H7 (cell line): ENCODE measurements around the gene HMGB1. TPM values are rescaled to one million over a fixed set of nuclear protein-coding genes. Genes with fewer than 3 reads are reported as not detected.

Source experiments
- DNase-seq: peaks from one replicate; pipeline ENCODE4 v3.0.0; 2012
- H3K27me3 ChIP-seq: 2 replicates; pipeline ENCODE4 v1.6.0; 2011; ENCODE audit warnings: mild to moderate bottlenecking, low read length; ENCODE audit not compliant: control insufficient read depth, insufficient read depth
- H3K36me3 ChIP-seq: replicated peaks from 2 replicates; pipeline ENCODE4 v1.5.1; 2011; ENCODE audit warnings: low read length; ENCODE audit not compliant: control insufficient read depth, insufficient read depth
- H3K4me3 ChIP-seq: 2 replicates; pipeline ENCODE4 v1.5.1; 2011; ENCODE audit warnings: low read depth, mild to moderate bottlenecking, control low read depth, low read length, moderate library complexity; ENCODE audit not compliant: insufficient read depth
- total RNA-seq: library from RNA; depleted of rRNA; stranded (reverse); fragments of >200 nt; shearing (Covaris generic); gene quantifications from 2 replicates; pipeline ENCODE4 v1.2.3, GENCODE V29; 2014; rRNA removed

The HMGB1 gene
- 507 and 508 TPM in 2 replicates for total RNA-seq

- Histone ChIP-seq H3K4me3 (peak within 1 kb of the TSS; percentile 76), H3K36me3 (peaks cover 13% of the 10 kb centered on the region), H3K27me3 (no peaks in the 10 kb centered on the region)
- peak; percentile 93 for DNase-seq
These were observed at the start of gene HMGB1 for GRCh38 chr13:30465593-30466357. Gene HMGB1 (minus strand): TSS chr13:30465936. CDS start chr13:30463680, 2,256 bp downstream.

- Histone ChIP-seq H3K4me3 (no peak overlapping the region), H3K27me3 (no peaks in the 10 kb centered on the region), H3K36me3 (no peaks in the 10 kb centered on the region)
- no peak for DNase-seq
These were observed 45.2 kb upstream of the HMGB1 start for GRCh38 chr13:30510811-30511371.

DNA sequence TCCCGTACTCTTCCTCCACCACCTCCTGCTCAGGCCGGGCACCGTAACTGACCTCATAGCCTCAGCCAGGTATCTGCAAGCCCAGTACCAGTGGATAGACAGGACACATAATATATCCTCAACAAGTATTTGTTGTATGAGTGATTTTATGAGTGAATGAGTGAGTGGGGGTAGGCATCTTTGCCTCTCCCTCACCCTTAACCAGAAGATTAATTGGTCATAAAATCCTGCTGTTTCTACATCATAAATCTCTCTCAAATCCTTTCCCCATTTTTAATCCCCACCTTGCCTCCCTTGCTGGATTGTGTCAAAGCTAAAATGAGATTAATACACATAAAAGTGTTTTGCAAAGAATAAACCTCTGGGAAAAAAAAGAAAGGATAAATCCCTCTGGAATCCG is 44.4 kb upstream of the HMGB1 start:
- no peak for DNase-seq

DNA sequence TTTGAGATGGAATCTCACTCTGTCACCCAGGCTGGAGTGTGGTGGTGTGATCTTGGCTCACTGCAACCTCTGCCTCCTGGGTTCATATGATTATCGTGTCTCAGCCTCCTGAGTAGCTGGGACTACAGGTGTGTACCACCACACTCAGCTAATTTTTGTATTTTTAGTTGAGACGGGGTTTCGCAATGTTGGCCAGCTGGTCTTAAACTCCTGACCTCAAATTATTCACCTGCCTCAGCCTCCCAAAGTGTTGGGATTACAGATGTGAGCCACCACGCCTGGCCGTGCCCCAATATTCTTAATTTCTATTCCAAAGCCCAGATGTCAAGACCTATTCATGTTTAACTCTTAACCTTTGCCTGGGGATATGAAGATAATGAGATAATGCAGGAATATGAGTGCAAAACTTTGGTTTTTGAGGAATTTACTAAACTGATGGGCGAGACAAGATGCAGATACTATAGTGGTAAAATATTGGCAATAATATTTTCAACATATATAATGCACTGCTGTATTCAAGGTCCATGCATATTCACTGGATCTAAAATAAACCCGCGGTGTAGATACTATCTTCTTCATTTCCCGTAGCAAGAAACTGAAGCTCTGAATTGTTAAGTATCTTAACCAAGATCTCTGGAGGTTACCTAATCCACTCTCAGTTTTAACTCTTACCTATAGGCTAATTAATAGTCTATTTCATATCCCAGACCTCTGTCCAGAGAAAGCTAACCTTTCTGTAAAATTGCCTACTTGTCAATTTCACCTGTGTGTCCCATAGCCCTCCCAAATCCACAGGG is 43.7 kb upstream of the HMGB1 start:
- no peak overlapping the region for H3K4me3 ChIP-seq
- no peak for DNase-seq
- H3K27me3 ChIP-seq, result no peaks in the 10 kb centered on the region
- H3K36me3 ChIP-seq, result no peaks in the 10 kb centered on the region

More for the DNA sequence above, 44.4 kb upstream of the HMGB1 start:
- Histone ChIP-seq H3K4me3 (no peak overlapping the region), H3K36me3 (no peaks in the 10 kb centered on the region), H3K27me3 (no peaks in the 10 kb centered on the region)

DNA sequence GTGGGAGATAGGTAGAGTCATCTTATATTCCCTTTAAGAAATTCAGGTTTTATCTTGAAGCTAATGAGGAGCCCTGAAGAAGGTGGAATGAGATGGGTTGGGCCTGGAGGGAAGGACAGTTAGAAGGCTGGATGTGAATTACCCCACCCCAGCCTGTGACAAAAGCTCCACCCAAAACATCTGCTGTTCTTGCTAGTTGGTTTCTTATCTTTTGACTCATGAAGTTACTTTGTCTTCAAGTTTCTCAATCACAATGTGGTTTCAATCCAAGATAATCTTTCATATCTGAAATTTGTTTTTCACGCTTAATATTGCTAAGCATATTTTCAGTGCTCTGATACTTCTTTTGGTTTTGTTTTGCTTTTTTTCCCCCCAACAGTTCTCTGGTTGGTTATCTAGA is 38.3 kb upstream of the HMGB1 start:
- DNase-seq, result no peak

DNA sequence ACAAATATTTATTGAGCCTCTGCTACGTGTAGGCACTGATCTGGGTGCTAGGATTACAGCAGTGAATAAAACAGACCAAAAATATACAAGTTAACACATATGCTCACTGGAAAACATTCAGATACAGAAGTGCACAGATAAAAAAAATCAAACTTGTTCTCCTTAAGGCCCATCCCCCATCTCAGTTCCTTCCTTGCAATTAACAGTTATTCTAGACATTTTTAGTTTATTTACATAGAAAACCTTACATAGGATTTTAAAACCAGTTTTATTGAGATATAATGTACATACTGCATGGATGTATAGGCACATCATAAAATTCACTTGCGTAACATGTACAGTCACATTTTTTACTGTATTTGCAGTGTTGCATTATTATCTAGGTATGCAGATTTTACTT is 36.5 kb upstream of the HMGB1 start:
- DNase-seq, result no peak
- Histone ChIP-seq H3K36me3 (no peaks in the 10 kb centered on the region), H3K4me3 (no peak overlapping the region), H3K27me3 (no peaks in the 10 kb centered on the region)

More for the DNA sequence above, 38.3 kb upstream of the HMGB1 start:
- Histone ChIP-seq H3K4me3 (no peak overlapping the region), H3K36me3 (no peaks in the 10 kb centered on the region), H3K27me3 (no peaks in the 10 kb centered on the region)

DNA sequence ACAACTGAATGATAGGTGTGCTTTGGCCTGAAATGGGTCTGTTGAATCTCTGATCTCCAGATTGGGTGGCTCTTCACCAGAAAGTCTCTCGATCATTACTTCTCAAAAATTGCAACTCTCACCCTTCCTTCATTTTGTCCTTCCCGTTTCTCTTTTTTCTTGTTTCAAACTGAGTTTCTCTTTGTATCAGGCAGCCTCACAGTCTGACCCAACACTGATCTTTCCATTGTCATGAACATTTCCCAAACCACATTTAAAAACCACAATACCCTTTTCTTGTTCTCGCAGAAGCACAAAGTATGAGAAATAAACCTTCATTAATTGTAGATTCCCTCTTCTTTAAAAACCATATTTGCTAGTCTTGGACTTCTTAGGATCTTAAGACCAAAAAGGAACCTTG is 33.6 kb upstream of the HMGB1 start:
- Histone ChIP-seq H3K27me3 (no peaks in the 10 kb centered on the region), H3K4me3 (no peak overlapping the region), H3K36me3 (no peaks in the 10 kb centered on the region)
- DNase-seq, result no peak

GRCh38 chr13:30496147-30496546 is 30.4 kb upstream of the HMGB1 start:
- Histone ChIP-seq H3K36me3 (no peaks in the 10 kb centered on the region), H3K27me3 (no peaks in the 10 kb centered on the region)

GRCh38 chr13:30495746-30496145 is 30.0 kb upstream of the HMGB1 start:
- no peak for DNase-seq
- Histone ChIP-seq H3K36me3 (no peaks in the 10 kb centered on the region), H3K27me3 (no peaks in the 10 kb centered on the region), H3K4me3 (no peak overlapping the region)

More at GRCh38 chr13:30496147-30496546, 30.4 kb upstream of the HMGB1 start:
- no peak for DNase-seq
- H3K4me3 ChIP-seq, result no peak overlapping the region

GRCh38 chr13:30493658-30494381 is 28.1 kb upstream of the HMGB1 start:
- Histone ChIP-seq H3K36me3 (no peaks in the 10 kb centered on the region), H3K4me3 (no peak overlapping the region), H3K27me3 (no peaks in the 10 kb centered on the region)
- no peak for DNase-seq

DNA sequence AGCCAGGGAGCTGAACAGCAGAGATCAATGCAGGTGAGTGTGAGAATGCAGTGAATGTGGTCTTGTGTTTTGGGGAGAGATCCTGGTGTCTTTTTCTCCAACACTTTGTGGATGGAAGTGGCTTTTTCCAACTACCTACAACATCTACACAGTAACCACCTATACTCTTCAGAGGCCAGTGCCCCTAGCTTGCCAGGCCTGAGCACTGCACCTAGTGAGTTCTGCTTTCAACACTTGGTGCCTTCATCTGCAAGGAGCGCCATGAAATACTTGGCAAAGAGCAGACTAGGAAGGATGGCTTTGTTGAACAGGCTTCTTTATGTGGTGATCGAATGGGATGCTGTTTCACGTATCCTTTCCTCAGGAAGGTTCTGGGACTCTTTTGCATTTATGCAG is 21.3 kb upstream of the HMGB1 start:
- Histone ChIP-seq H3K4me3 (no peak overlapping the region), H3K36me3 (no peaks in the 10 kb centered on the region), H3K27me3 (no peaks in the 10 kb centered on the region)
- no peak for DNase-seq

DNA sequence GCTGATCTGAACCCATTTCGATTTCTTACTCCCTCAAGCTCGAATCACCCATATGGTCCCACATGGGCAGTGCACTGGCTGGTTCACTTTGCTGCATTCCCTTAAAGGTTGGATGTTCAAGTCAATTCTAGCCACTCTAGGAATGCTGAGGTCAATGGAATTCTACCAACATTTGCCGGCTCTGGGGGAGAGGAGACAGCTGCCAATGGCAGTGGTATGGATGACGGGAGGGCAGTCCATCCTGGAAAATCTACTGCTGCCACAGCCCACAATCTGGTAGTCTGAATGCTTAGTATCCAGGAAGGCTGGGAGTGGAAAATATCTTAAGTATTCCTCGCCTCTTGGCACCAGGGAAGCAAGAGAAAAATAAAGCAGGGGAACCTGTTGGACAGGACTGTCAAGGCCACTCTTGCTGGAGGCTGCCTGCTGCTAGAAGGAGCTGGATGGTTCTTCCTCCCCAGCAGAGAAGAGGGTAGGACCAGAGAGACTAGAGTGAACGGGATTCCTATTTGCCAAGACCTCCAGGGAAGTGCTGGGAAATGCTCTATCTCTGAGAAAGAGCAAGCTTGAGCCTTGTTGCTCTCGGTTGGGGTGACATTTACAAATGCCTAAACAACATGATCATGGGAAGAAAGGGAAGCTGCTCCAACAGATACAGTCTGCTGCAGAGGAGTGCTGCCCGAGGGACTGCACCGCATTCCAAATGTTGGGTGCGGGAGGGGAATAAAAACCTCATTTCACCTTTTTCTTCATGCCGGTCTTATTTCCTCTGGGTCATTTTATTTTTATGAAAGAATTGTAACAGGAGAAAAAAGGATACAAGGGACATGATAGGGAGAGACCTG is 20.7 kb upstream of the HMGB1 start:
- no peak for DNase-seq
- Histone ChIP-seq H3K36me3 (no peaks in the 10 kb centered on the region), H3K27me3 (no peaks in the 10 kb centered on the region), H3K4me3 (no peak overlapping the region)

- DNase-seq, result no peak
- Histone ChIP-seq H3K4me3 (no peak overlapping the region), H3K27me3 (no peaks in the 10 kb centered on the region), H3K36me3 (no peaks in the 10 kb centered on the region)
These were observed 15.6 kb upstream of the HMGB1 start for GRCh38 chr13:30481241-30481760.
